ENCODE results near the gene GAS7.

The GAS7 gene

GRCh38 chr17:9948928-9949327, 249.5 kb downstream of the GAS7 start:
- in situ Hi-C loops (cut with HindIII; ENCODE audit: low pct_ligation_motif_present, low sequenced_read_pairs): no loop called here
- no peak for DNase-seq
- Histone ChIP-seq H3K27ac (no peak overlapping the region), H3K27me3 (replicated peaks) (no peaks in the 10 kb centered on the region), H3K4me3 (ENCODE audit: low read depth, low read length) (no peak overlapping the region), H3K36me3 (replicated peaks) (no peaks in the 10 kb centered on the region)
- no peak for TF ChIP-seq CTCF (IDR thresholded peaks at IDR 0.05; ENCODE audit: low read depth, low read length, missing control alignments)

- Histone ChIP-seq H3K27ac (no peak overlapping the region), H3K36me3 (replicated peaks) (no peaks in the 10 kb centered on the region), H3K4me3 (ENCODE audit: low read depth, low read length) (no peak overlapping the region), H3K27me3 (replicated peaks) (no peaks in the 10 kb centered on the region)
- in situ Hi-C loops (cut with HindIII; ENCODE audit: low pct_ligation_motif_present, low sequenced_read_pairs): no loop called here
- DNase-seq: no peak
- TF ChIP-seq CTCF (IDR thresholded peaks at IDR 0.05; ENCODE audit: low read depth, low read length, missing control alignments): no peak
These were observed 253.7 kb downstream of the GAS7 start for GRCh38 chr17:9944704-9945103.

GRCh38 chr17:9943343-9943742, 255.1 kb downstream of the GAS7 start:
- no peak for TF ChIP-seq CTCF (IDR thresholded peaks at IDR 0.05; ENCODE audit: low read depth, low read length, missing control alignments)
- no peak for DNase-seq
- no peak overlapping the region for H3K4me3 ChIP-seq (ENCODE audit: low read depth, low read length)
- H3K27me3 ChIP-seq (replicated peaks): no peaks in the 10 kb centered on the region
- in situ Hi-C loops (cut with HindIII; ENCODE audit: low pct_ligation_motif_present, low sequenced_read_pairs): no loop called here
- H3K36me3 ChIP-seq (replicated peaks): no peaks in the 10 kb centered on the region
- H3K27ac ChIP-seq: no peak overlapping the region

GRCh38 chr17:9942885-9943284, 255.5 kb downstream of the GAS7 start:
- Histone ChIP-seq H3K27me3 (replicated peaks) (no peaks in the 10 kb centered on the region), H3K4me3 (ENCODE audit: low read depth, low read length) (no peak overlapping the region), H3K27ac (no peak overlapping the region), H3K36me3 (replicated peaks) (no peaks in the 10 kb centered on the region)
- in situ Hi-C loops (cut with HindIII; ENCODE audit: low pct_ligation_motif_present, low sequenced_read_pairs): no loop called here
- no peak for DNase-seq
- no peak for TF ChIP-seq CTCF (IDR thresholded peaks at IDR 0.05; ENCODE audit: low read depth, low read length, missing control alignments)

GRCh38 chr17:9941305-9941704, 257.1 kb downstream of the GAS7 start:
- in situ Hi-C loops (cut with HindIII; ENCODE audit: low pct_ligation_motif_present, low sequenced_read_pairs): no loop called here
- H3K27ac ChIP-seq: no peak overlapping the region
- TF ChIP-seq CTCF (IDR thresholded peaks at IDR 0.05; ENCODE audit: low read depth, low read length, missing control alignments): no peak
- no peaks in the 10 kb centered on the region for H3K27me3 ChIP-seq (replicated peaks)
- DNase-seq: no peak
- H3K36me3 ChIP-seq (replicated peaks): no peaks in the 10 kb centered on the region
- H3K4me3 ChIP-seq (ENCODE audit: low read depth, low read length): no peak overlapping the region

GRCh38 chr17:9940841-9941240, 257.6 kb downstream of the GAS7 start:
- Histone ChIP-seq H3K27ac (no peak overlapping the region), H3K27me3 (replicated peaks) (no peaks in the 10 kb centered on the region), H3K4me3 (ENCODE audit: low read depth, low read length) (no peak overlapping the region), H3K36me3 (replicated peaks) (no peaks in the 10 kb centered on the region)
- no peak for TF ChIP-seq CTCF (IDR thresholded peaks at IDR 0.05; ENCODE audit: low read depth, low read length, missing control alignments)
- in situ Hi-C loops (cut with HindIII; ENCODE audit: low pct_ligation_motif_present, low sequenced_read_pairs): no loop called here
- no peak for DNase-seq

All from brain microvascular endothelial cell (primary cell).